ENCODE data around the gene KPTN.

KPTN gene

DNA sequence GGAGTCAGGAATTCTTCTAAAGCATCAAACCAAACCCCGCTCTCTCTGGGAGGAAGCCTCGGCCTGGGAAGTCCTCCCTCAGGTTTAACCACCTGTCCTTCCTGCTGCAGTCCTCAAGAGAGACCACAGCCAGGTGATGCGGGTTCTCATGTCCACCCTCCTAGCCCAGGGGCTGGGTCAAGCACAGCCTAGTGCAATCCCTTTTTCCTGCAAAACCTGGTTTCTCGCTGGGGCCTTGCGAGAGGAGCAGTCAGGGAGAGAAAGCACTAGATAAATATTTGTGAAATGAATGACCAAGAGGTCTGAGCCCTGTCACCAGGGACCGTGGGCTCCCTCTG is 14.7 kb downstream of the KPTN start:
- Histone ChIP-seq H3K27me3 (ENCODE audit: insufficient read depth, low read depth, severe bottlenecking) (no peaks in the 10 kb centered on the region), H3K27ac (no peak overlapping the region), H3K9me3 (ENCODE audit: severe bottlenecking) (no peaks in the 10 kb centered on the region), H3K4me3 (ENCODE audit: low read depth, low read length) (no peak overlapping the region), H3K36me3 (peaks cover 16% of the 10 kb centered on the region)
- no peak for DNase-seq
- TF ChIP-seq, protein P1, sequence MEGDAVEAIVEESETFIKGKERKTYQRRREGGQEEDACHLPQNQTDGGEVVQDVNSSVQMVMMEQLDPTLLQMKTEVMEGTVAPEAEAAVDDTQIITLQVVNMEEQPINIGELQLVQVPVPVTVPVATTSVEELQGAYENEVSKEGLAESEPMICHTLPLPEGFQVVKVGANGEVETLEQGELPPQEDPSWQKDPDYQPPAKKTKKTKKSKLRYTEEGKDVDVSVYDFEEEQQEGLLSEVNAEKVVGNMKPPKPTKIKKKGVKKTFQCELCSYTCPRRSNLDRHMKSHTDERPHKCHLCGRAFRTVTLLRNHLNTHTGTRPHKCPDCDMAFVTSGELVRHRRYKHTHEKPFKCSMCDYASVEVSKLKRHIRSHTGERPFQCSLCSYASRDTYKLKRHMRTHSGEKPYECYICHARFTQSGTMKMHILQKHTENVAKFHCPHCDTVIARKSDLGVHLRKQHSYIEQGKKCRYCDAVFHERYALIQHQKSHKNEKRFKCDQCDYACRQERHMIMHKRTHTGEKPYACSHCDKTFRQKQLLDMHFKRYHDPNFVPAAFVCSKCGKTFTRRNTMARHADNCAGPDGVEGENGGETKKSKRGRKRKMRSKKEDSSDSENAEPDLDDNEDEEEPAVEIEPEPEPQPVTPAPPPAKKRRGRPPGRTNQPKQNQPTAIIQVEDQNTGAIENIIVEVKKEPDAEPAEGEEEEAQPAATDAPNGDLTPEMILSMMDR (IDR thresholded peaks at IDR 0.05; ENCODE audit: low read depth, low read length) = no peak

DNA sequence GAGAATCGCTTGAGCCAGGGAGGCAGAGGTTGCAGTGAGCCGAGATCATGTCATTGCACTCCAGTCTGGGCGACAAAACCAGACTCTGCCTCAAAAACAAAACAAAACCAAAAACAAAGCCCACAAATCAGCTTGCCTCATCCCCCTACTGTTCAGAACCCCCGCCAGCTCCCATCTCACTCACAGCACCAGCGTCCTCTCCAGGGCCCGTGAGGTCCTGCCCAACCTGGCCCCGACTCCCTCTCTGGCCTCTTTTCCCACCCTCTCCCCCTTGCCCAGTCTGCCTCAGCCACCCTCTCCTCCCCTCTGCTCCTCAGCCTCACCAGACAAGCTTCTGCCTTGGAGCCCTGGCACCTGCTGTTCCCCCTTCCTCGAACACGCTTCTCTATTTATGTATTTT is 16.1 kb downstream of the KPTN start:
- TF ChIP-seq, protein P1 (IDR thresholded peaks at IDR 0.05; ENCODE audit: low read depth, low read length) = no peak
- H3K27ac ChIP-seq = no peak overlapping the region
- H3K36me3 ChIP-seq = peaks cover 20% of the 10 kb centered on the region
- no peak for DNase-seq
- no peak overlapping the region for H3K4me3 ChIP-seq (ENCODE audit: low read depth, low read length)
- no peaks in the 10 kb centered on the region for H3K27me3 ChIP-seq (ENCODE audit: insufficient read depth, low read depth, severe bottlenecking)
- no peaks in the 10 kb centered on the region for H3K9me3 ChIP-seq (ENCODE audit: severe bottlenecking)

DNA sequence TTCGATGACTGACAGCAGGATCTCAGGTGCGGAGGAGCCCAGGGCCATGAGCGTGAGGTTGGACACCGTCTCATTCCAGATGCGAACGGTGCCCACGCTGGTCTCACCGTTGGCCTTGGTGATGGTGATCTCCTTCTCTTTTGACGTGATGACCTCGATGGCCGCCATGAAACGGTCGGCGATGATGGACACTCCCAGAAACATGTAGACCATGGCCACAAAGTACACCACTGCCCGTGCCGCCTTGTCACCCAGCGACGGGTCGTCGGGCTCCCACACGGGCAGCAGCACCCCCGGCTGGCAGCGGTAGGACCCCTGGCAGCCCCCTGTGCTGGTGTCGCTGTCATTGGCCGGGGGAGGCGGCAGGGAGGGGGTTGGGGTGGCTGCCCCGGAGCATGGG is 18.1 kb downstream of the KPTN start:
- Histone ChIP-seq H3K36me3 (peaks cover 20% of the 10 kb centered on the region), H3K4me3 (ENCODE audit: low read depth, low read length) (no peak overlapping the region), H3K27ac (no peak overlapping the region), H3K27me3 (ENCODE audit: insufficient read depth, low read depth, severe bottlenecking) (no peaks in the 10 kb centered on the region), H3K9me3 (ENCODE audit: severe bottlenecking) (no peaks in the 10 kb centered on the region)
- TF ChIP-seq, protein P1 (IDR thresholded peaks at IDR 0.05; ENCODE audit: low read depth, low read length) = no peak
- DNase-seq = no peak

DNA sequence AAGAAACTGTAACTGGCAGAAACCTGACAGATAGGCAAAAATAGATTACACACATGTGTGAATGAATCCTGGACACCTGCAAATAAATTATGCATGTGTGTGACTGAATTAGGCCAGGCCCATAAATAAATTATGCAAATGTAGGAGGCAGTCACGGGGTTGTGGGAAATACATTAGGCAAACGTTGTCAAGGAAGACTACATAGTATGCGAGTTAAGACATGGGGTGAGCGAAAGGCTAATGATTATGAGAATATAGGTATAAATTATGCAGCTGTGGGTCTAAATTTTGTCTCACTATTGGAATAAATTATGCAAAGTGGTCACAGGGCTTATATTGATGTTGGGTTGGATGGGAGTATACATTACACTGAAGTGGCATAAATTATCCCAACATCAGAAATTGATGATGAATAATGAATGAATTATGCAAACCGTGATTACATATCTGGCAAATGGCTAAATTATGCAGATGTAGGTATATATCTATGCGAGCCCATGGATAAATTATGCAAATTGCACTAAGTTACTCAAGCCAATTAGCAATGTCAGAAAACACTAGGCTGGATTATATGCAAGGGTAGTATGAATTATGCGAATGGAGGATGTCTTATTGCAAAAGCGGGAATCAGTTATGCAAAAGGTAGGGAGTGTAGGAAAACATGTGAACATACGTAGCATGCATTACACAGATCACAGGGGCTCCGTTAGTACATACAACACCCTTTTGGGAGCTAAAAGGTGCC is 19.2 kb downstream of the KPTN start:
- TF ChIP-seq, protein P1 (IDR thresholded peaks at IDR 0.05; ENCODE audit: low read depth, low read length) = no peak
- no peak for DNase-seq

DNA sequence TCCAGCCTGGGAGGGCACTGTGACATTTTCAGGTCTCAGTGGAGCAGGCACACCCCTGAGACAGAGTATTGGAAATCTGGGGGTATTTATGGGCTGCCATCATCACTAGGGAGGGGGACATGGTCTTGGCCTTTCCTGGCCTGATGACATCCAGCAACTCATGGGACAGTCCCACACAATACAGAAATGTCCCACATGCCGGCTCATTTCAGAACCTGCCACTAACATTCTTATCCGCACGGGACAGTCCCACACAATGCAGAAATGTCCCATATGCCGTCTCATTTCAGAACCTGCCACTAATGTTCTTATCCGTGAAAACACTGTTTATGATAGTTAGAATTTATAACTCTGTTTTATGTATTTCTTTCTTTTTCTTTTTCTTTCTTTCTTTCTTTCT is 22.1 kb downstream of the KPTN start:
- Histone ChIP-seq H3K27me3 (ENCODE audit: insufficient read depth, low read depth, severe bottlenecking) (no peaks in the 10 kb centered on the region), H3K4me3 (ENCODE audit: low read depth, low read length) (no peak overlapping the region)

More for the DNA sequence above, 19.2 kb downstream of the KPTN start:
- no peaks in the 10 kb centered on the region for H3K27me3 ChIP-seq (ENCODE audit: insufficient read depth, low read depth, severe bottlenecking)
- no peak overlapping the region for H3K4me3 ChIP-seq (ENCODE audit: low read depth, low read length)
- H3K9me3 ChIP-seq (ENCODE audit: severe bottlenecking) = no peaks in the 10 kb centered on the region
- no peak overlapping the region for H3K27ac ChIP-seq
- peaks cover 20% of the 10 kb centered on the region for H3K36me3 ChIP-seq

More for the DNA sequence above, 22.1 kb downstream of the KPTN start:
- no peak for DNase-seq
- H3K27ac ChIP-seq = no peak overlapping the region
- peaks cover 27% of the 10 kb centered on the region for H3K36me3 ChIP-seq
- H3K9me3 ChIP-seq (ENCODE audit: severe bottlenecking) = no peaks in the 10 kb centered on the region
- TF ChIP-seq, protein P1 (IDR thresholded peaks at IDR 0.05; ENCODE audit: low read depth, low read length) = no peak

Measured in WERI-Rb-1 (cell line).